A549 (cell line): ENCODE measurements around the gene SLCO3A1. TPM values are rescaled to one million over a fixed set of nuclear protein-coding genes. Genes with fewer than 3 reads are reported as not detected.

Experiments
- ATAC-seq, 2 experiments: fragments of 200-7000 bp in 1 of 2; fragments of >200 bp in 1 of 2; cut with Nextera tagmentation in 1 of 2; cut with Tn5 transposase in 1 of 2; 3 replicates each; pipeline versions ENCODE4 v1.8.0 to v1.9.1; 2018 to 2020; ENCODE audit warnings: mild to moderate bottlenecking in 1 of 2, moderate library complexity in 1 of 2
- CTCF ChIA-PET: fragments of 300-600 bp; sonication (Branson Sonifier 250); formaldehyde crosslinking; extraction: SDS; loops from one replicate; lab custom pipeline; 2021; ENCODE audit warnings: antibody characterized with exemption, inconsistent platforms; lab: Yijun Ruan, JAX
- POLR2A ChIA-PET: fragments of 350-600 bp; formaldehyde crosslinking; extraction: SDS; loops from one replicate; lab custom pipeline; 2021; ENCODE audit warnings: antibody characterized with exemption, inconsistent platforms; lab: Yijun Ruan, JAX
- DNase-seq, 2 experiments: peaks; one replicate each; pipeline versions ENCODE4 v3.0.0 to v3.0.0-alpha.2; 2011 to 2016; ENCODE audit warnings: low read depth in 1 of 2, low spot score in 1 of 2
- FAIRE-seq: peaks from 2 replicates; lab custom pipeline; 2011; peaks lifted over from hg19 to GRCh38; lab: Jason Lieb, UNC
- H3K27ac ChIP-seq, 2 experiments: fragments of >200 bp; sonication (Bioruptor Twin); formaldehyde crosslinking; 3 replicates each; pipeline ENCODE4 v1.5.1; 2016 to 2017
- H3K4me1 ChIP-seq: fragments of >200 bp; sonication (Bioruptor Twin); formaldehyde crosslinking; 3 replicates; pipeline ENCODE4 v1.6.1; 2016
- H3K4me2 ChIP-seq: fragments of >200 bp; sonication (Bioruptor Twin); formaldehyde crosslinking; 3 replicates; pipeline ENCODE4 v1.6.1; 2016
- H3K4me3 ChIP-seq: fragments of >200 bp; sonication (Bioruptor Twin); formaldehyde crosslinking; 3 replicates; pipeline ENCODE4 v1.5.1; 2016
- H3K9me3 ChIP-seq: fragments of >200 bp; sonication (Bioruptor Twin); formaldehyde crosslinking; 3 replicates; pipeline ENCODE4 v1.6.1; 2016
- ESRRA ChIP-seq: fragments of 150-350 bp; IDR thresholded peaks from 2 replicates; pipeline ENCODE4 v1.6.1; 2014; ENCODE audit warnings: mild to moderate bottlenecking, low read length, borderline replicate concordance
- GATA3 ChIP-seq: IDR thresholded peaks from 2 replicates; pipeline ENCODE4 v1.6.1; 2012; ENCODE audit warnings: borderline replicate concordance
- HEYL ChIP-seq: fragments of 250-450 bp; sonication (Bioruptor Pico); IDR thresholded peaks from 2 replicates; pipeline ENCODE4 v1.8.0; 2021; ENCODE audit warnings: mild to moderate bottlenecking, moderate library complexity
- HOXB13 ChIP-seq: fragments of 250-450 bp; sonication (Bioruptor Pico); IDR thresholded peaks from 2 replicates; pipeline ENCODE4 v1.5.0; 2020; ENCODE audit warnings: low read depth, mild to moderate bottlenecking, moderate library complexity
- KDM5A ChIP-seq: fragments of 200-600 bp; sonication (generic); IDR thresholded peaks from 2 replicates; pipeline ENCODE4 v1.6.1; 2016; ENCODE audit warnings: antibody characterized with exemption, mild to moderate bottlenecking
- MAZ ChIP-seq: fragments of 150-350 bp; IDR thresholded peaks from 2 replicates; pipeline ENCODE4 v1.6.1; 2014; ENCODE audit warnings: antibody characterized with exemption, low read depth, low read length, borderline replicate concordance
- NPAS2 ChIP-seq: fragments of 250-450 bp; sonication (Bioruptor Pico); IDR thresholded peaks from 2 replicates; pipeline ENCODE4 v1.8.0; 2022; ENCODE audit warnings: mild to moderate bottlenecking, moderate library complexity, borderline replicate concordance
- POLR2A ChIP-seq: IDR thresholded peaks from 2 replicates; pipeline ENCODE4 v1.6.1; 2012; ENCODE audit warnings: mild to moderate bottlenecking, low read length
- RARB ChIP-seq: fragments of 250-450 bp; sonication (Bioruptor Pico); IDR thresholded peaks from 2 replicates; pipeline ENCODE4 v1.8.0; 2021; ENCODE audit warnings: mild to moderate bottlenecking, moderate library complexity
- RCOR1 ChIP-seq: fragments of 150-350 bp; IDR thresholded peaks from 2 replicates; pipeline ENCODE4 v1.6.1; 2014; ENCODE audit warnings: antibody characterized with exemption, low read length, low read depth
- SMC3 ChIP-seq: fragments of >200 bp; sonication (Bioruptor Twin); formaldehyde crosslinking; IDR thresholded peaks from 3 replicates; pipeline ENCODE4 v1.6.1; 2018; ENCODE audit warnings: inconsistent platforms
- TFCP2L1 ChIP-seq: fragments of 250-450 bp; sonication (Bioruptor Pico); IDR thresholded peaks from 2 replicates; pipeline ENCODE4 v1.5.0; 2021; ENCODE audit warnings: mild to moderate bottlenecking
- WGBS: methylation state at CpG from one replicate; pipeline ENCODE4 v1.1.6; 2017; ENCODE audit errors: missing lambda C conversion rate; 5-methylcytosine and 5-hydroxymethylcytosine counted together
- polyA plus RNA-seq, 4 experiments: library from polyadenylated mRNA; depleted of rRNA in 3 of 4; stranded (reverse); fragments of >200 nt; fragmentation: RNase III in 1 of 4; extraction: RNeasy Plus Mini Kit Qiagen cat#74134 plus additional on column Dnase treatment in 1 of 4; gene quantifications; 2 replicates in 3 of 4; 3 replicates in 1 of 4; pipeline ENCODE4 v1.2.3, GENCODE V29; 2011 to 2017
- TF ChIP-seq, protein P1 (sequence below): fragments of 200-600 bp; sonication (generic); IDR thresholded peaks from 2 replicates; pipeline ENCODE4 v1.6.1; 2016; ENCODE audit warnings: antibody characterized with exemption, mild to moderate bottlenecking, moderate library complexity
- TF ChIP-seq, protein P2 (sequence below): fragments of >200 bp; sonication (Bioruptor Twin); formaldehyde crosslinking; IDR thresholded peaks from 3 replicates; pipeline ENCODE4 v1.5.1; 2016
- TF ChIP-seq, protein P3 (sequence below): fragments of 150-350 bp; IDR thresholded peaks from 2 replicates; pipeline ENCODE4 v1.6.1; 2014; ENCODE audit warnings: low read depth, mild to moderate bottlenecking, low read length
- TF ChIP-seq, protein P4 (sequence below): IDR thresholded peaks from 2 replicates; pipeline ENCODE4 v1.6.1; 2012
- TF ChIP-seq, protein P5 (sequence below): fragments of >200 bp; sonication (Bioruptor Twin); formaldehyde crosslinking; IDR thresholded peaks from 3 replicates; pipeline ENCODE4 v1.6.1; 2016
- TF ChIP-seq, protein P6 (sequence below): fragments of 250-450 bp; sonication (Bioruptor Pico); IDR thresholded peaks from 2 replicates; pipeline ENCODE4 v1.5.0; 2020; ENCODE audit warnings: low read depth, mild to moderate bottlenecking, moderate library complexity
- TF ChIP-seq, protein P7 (sequence below): fragments of >200 bp; sonication (Bioruptor Twin); formaldehyde crosslinking; IDR thresholded peaks from 2 replicates; pipeline ENCODE4 v1.6.1; 2016

The SLCO3A1 gene
- polyA plus RNA-seq, 2 of the 4 experiments (the other 2 are of a cell fraction): 16.8 to 17.0 TPM

DNA sequence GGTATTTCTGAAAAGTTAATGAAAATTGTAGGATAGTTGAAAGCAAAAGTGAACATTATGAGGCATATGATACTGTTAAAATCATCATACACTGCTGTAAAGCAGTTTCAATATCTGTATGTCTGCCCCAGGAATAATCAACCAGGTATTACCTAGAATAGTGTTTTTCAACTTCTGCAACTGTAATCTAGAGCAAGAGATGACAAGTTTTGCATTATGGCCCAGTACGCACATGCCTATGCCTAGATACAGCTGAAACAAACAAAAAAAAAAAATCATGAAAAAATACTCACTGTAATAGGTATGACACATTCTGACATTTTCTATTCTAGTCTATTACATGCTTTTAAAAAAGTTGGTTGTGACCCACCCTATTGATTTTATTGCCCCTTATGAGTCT is 299.5 kb downstream of the SLCO3A1 start:
- no peak for ATAC-seq
- WGBS: 93% methylated on average over 1 of the region's 1 CpG
- TF ChIP-seq HEYL (CRISPR knock-in tag): no peak
- ChIA-PET CTCF (interaction anchor here (1.2 kb wide), 1 partner anchor 10 kb away, joined by 3 read pairs; no protein-coding TSS in a partner anchor), POLR2A (no interaction called here)
- no peak overlapping the region for H3K4me3 ChIP-seq
- H3K4me2 ChIP-seq: no peak overlapping the region
- no peak for FAIRE-seq
- H3K27ac ChIP-seq: no peak overlapping the region
- DNase-seq: no peak
- H3K9me3 ChIP-seq: no peaks in the 10 kb centered on the region
- peaks cover 3% of the 10 kb centered on the region for H3K4me1 ChIP-seq

DNA sequence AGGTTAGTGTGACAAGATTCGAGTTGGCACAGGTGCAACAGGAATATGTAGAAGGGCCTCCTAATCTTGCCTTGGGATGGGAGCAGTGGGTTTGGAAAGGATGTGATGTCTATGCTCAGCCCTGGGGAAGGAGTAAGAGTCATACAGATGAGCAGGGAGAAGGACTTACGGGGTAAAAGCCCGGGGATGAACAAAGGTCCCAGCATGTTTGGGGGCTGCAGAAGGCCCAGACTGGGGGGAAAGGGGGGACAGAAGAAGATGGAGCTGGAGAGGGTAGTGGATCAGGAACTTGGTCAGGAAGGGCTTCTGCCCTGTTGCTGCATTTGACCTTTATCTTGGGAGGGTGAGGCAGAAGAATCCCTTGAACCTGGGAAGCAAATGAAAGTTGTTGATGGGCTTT is 300.1 kb downstream of the SLCO3A1 start:
- POLR2A ChIA-PET: no interaction called here
- Histone ChIP-seq H3K4me1 (peaks cover 9% of the 10 kb centered on the region), H3K4me3 (no peak overlapping the region)
- 67% methylated on average over 3 of the region's 3 CpGs for WGBS
- FAIRE-seq (no peak), ATAC-seq (no peak)
- no peak for TF ChIP-seq ESRRA
- TF ChIP-seq MAZ: no peak
- no peak for TF ChIP-seq POLR2A
- TF ChIP-seq, protein P1, sequence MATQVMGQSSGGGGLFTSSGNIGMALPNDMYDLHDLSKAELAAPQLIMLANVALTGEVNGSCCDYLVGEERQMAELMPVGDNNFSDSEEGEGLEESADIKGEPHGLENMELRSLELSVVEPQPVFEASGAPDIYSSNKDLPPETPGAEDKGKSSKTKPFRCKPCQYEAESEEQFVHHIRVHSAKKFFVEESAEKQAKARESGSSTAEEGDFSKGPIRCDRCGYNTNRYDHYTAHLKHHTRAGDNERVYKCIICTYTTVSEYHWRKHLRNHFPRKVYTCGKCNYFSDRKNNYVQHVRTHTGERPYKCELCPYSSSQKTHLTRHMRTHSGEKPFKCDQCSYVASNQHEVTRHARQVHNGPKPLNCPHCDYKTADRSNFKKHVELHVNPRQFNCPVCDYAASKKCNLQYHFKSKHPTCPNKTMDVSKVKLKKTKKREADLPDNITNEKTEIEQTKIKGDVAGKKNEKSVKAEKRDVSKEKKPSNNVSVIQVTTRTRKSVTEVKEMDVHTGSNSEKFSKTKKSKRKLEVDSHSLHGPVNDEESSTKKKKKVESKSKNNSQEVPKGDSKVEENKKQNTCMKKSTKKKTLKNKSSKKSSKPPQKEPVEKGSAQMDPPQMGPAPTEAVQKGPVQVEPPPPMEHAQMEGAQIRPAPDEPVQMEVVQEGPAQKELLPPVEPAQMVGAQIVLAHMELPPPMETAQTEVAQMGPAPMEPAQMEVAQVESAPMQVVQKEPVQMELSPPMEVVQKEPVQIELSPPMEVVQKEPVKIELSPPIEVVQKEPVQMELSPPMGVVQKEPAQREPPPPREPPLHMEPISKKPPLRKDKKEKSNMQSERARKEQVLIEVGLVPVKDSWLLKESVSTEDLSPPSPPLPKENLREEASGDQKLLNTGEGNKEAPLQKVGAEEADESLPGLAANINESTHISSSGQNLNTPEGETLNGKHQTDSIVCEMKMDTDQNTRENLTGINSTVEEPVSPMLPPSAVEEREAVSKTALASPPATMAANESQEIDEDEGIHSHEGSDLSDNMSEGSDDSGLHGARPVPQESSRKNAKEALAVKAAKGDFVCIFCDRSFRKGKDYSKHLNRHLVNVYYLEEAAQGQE: no peak
- no peak for TF ChIP-seq GATA3
- TF ChIP-seq HOXB13 (CRISPR knock-in tag): no peak
- TF ChIP-seq, protein P2, sequence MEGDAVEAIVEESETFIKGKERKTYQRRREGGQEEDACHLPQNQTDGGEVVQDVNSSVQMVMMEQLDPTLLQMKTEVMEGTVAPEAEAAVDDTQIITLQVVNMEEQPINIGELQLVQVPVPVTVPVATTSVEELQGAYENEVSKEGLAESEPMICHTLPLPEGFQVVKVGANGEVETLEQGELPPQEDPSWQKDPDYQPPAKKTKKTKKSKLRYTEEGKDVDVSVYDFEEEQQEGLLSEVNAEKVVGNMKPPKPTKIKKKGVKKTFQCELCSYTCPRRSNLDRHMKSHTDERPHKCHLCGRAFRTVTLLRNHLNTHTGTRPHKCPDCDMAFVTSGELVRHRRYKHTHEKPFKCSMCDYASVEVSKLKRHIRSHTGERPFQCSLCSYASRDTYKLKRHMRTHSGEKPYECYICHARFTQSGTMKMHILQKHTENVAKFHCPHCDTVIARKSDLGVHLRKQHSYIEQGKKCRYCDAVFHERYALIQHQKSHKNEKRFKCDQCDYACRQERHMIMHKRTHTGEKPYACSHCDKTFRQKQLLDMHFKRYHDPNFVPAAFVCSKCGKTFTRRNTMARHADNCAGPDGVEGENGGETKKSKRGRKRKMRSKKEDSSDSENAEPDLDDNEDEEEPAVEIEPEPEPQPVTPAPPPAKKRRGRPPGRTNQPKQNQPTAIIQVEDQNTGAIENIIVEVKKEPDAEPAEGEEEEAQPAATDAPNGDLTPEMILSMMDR: no peak
- TF ChIP-seq, protein P3, sequence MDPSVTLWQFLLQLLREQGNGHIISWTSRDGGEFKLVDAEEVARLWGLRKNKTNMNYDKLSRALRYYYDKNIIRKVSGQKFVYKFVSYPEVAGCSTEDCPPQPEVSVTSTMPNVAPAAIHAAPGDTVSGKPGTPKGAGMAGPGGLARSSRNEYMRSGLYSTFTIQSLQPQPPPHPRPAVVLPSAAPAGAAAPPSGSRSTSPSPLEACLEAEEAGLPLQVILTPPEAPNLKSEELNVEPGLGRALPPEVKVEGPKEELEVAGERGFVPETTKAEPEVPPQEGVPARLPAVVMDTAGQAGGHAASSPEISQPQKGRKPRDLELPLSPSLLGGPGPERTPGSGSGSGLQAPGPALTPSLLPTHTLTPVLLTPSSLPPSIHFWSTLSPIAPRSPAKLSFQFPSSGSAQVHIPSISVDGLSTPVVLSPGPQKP: no peak
- TF ChIP-seq NPAS2 (CRISPR knock-in tag): no peak
- TF ChIP-seq RARB (CRISPR knock-in tag): no peak
- TF ChIP-seq SMC3: no peak
- TF ChIP-seq, protein P4, sequence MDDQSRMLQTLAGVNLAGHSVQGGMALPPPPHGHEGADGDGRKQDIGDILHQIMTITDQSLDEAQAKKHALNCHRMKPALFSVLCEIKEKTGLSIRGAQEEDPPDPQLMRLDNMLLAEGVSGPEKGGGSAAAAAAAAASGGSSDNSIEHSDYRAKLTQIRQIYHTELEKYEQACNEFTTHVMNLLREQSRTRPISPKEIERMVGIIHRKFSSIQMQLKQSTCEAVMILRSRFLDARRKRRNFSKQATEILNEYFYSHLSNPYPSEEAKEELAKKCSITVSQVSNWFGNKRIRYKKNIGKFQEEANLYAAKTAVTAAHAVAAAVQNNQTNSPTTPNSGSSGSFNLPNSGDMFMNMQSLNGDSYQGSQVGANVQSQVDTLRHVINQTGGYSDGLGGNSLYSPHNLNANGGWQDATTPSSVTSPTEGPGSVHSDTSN: no peak
- TF ChIP-seq, protein P5, sequence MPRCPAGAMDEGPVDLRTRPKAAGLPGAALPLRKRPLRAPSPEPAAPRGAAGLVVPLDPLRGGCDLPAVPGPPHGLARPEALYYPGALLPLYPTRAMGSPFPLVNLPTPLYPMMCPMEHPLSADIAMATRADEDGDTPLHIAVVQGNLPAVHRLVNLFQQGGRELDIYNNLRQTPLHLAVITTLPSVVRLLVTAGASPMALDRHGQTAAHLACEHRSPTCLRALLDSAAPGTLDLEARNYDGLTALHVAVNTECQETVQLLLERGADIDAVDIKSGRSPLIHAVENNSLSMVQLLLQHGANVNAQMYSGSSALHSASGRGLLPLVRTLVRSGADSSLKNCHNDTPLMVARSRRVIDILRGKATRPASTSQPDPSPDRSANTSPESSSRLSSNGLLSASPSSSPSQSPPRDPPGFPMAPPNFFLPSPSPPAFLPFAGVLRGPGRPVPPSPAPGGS: no peak
- TF ChIP-seq KDM5A: no peak
- TF ChIP-seq RCOR1: no peak
- TF ChIP-seq, protein P6, sequence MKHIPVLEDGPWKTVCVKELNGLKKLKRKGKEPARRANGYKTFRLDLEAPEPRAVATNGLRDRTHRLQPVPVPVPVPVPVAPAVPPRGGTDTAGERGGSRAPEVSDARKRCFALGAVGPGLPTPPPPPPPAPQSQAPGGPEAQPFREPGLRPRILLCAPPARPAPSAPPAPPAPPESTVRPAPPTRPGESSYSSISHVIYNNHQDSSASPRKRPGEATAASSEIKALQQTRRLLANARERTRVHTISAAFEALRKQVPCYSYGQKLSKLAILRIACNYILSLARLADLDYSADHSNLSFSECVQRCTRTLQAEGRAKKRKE (CRISPR knock-in tag): no peak
- TF ChIP-seq, protein P7, sequence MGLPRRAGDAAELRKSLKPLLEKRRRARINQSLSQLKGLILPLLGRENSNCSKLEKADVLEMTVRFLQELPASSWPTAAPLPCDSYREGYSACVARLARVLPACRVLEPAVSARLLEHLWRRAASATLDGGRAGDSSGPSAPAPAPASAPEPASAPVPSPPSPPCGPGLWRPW: no peak
- no peak for TF ChIP-seq TFCP2L1 (CRISPR knock-in tag)
- TF ChIP-seq, all 56 proteins: peak for 0
- H3K9me3 ChIP-seq: no peaks in the 10 kb centered on the region
- no peak for DNase-seq
- CTCF ChIA-PET: interaction anchor here (1.2 kb wide), 1 partner anchor 11 kb away, joined by 3 read pairs; no protein-coding TSS in a partner anchor
- H3K27ac ChIP-seq: no peak overlapping the region
- H3K4me2 ChIP-seq: no peak overlapping the region
